Loucy (cell line): ENCODE data around the gene IL20RB.

Source experiments
- H2AFZ ChIP-seq: fragments of 200-600 bp; sonication (generic); 2 replicates; pipeline ENCODE4 v1.6.0; 2016; ENCODE audit warnings: antibody characterized with exemption, mild to moderate bottlenecking, low read length, moderate library complexity
- H3F3A ChIP-seq: fragments of 200-600 bp; 2 replicates; pipeline ENCODE4 v1.6.0; 2016; ENCODE audit warnings: antibody characterized with exemption, low read depth, mild to moderate bottlenecking
- H3K27me3 ChIP-seq: fragments of 200-600 bp; sonication (generic); 2 replicates; pipeline ENCODE4 v1.6.1; 2014; ENCODE audit warnings: low read length, mild to moderate bottlenecking; ENCODE audit not compliant: insufficient read depth, poor library complexity, severe bottlenecking
- H3K36me3 ChIP-seq: fragments of 200-600 bp; sonication (generic); 2 replicates; pipeline ENCODE4 v1.6.1; 2016; ENCODE audit warnings: low read length; ENCODE audit not compliant: insufficient read depth
- H3K4me1 ChIP-seq: fragments of 200-600 bp; sonication (generic); 2 replicates; pipeline ENCODE4 v1.5.1; 2014; ENCODE audit warnings: low read length, mild to moderate bottlenecking; ENCODE audit not compliant: insufficient read depth, poor library complexity, severe bottlenecking
- H3K4me2 ChIP-seq: fragments of 200-600 bp; sonication (generic); 2 replicates; pipeline ENCODE4 v1.6.0; 2014; ENCODE audit warnings: antibody characterized with exemption, low read length, low read depth, mild to moderate bottlenecking; ENCODE audit not compliant: poor library complexity, severe bottlenecking
- H3K4me3 ChIP-seq: fragments of 200-600 bp; sonication (generic); 2 replicates; pipeline ENCODE4 v1.5.1; 2014; ENCODE audit warnings: low read length, mild to moderate bottlenecking, mixed read lengths; ENCODE audit not compliant: poor library complexity, severe bottlenecking
- H3K79me2 ChIP-seq: fragments of 200-600 bp; sonication (generic); 2 replicates; pipeline ENCODE4 v1.6.1; 2014; ENCODE audit warnings: low read length; ENCODE audit not compliant: insufficient read depth
- H3K9ac ChIP-seq: fragments of 200-600 bp; sonication (generic); 2 replicates; pipeline ENCODE4 v1.6.0; 2014; ENCODE audit warnings: mild to moderate bottlenecking, low read depth, low read length, moderate library complexity; ENCODE audit not compliant: poor library complexity, severe bottlenecking
- H3K9me2 ChIP-seq: fragments of 200-600 bp; sonication (generic); replicated peaks from 2 replicates; pipeline ENCODE4 v1.6.1; 2016; ENCODE audit warnings: low read depth, low read length, mixed read lengths
- H3K9me3 ChIP-seq: fragments of 200-600 bp; sonication (generic); 2 replicates; pipeline ENCODE4 v1.6.1; 2014; ENCODE audit warnings: mild to moderate bottlenecking, antibody characterized with exemption, low read length, low read depth; ENCODE audit not compliant: insufficient read depth
- H4K20me1 ChIP-seq: fragments of 200-600 bp; sonication (generic); 2 replicates; pipeline ENCODE4 v1.6.0; 2014; ENCODE audit warnings: antibody characterized with exemption, low read length, mild to moderate bottlenecking; ENCODE audit not compliant: insufficient read depth, poor library complexity, severe bottlenecking
- CTCF ChIP-seq: fragments of 200-600 bp; sonication (generic); conservative IDR thresholded peaks from 2 replicates; pipeline ENCODE4 v1.5.1; 2014; ENCODE audit warnings: mild to moderate bottlenecking, antibody characterized with exemption, low read length
- EZH2phosphoT487 ChIP-seq: fragments of 200-600 bp; IDR thresholded peaks from 2 replicates; pipeline ENCODE4 v1.6.1; 2018; ENCODE audit warnings: antibody characterized with exemption, mild to moderate bottlenecking, moderate library complexity, borderline replicate concordance

IL20RB gene

GRCh38 chr3:137020315-137020714, 62.5 kb downstream of the IL20RB start:
- Histone ChIP-seq H3K9ac (no peak overlapping the region), H4K20me1 (no peaks in the 10 kb centered on the region), H3K4me2 (no peak overlapping the region), H3K27me3 (no peaks in the 10 kb centered on the region), H3K36me3 (no peaks in the 10 kb centered on the region), H3K9me2 (no peaks in the 10 kb centered on the region), H3F3A (0 out of 2 replicates have a peak, but pooled peaks cover 2% of the 10 kb centered on the region), H2AFZ (no peak overlapping the region), H3K9me3 (no peaks in the 10 kb centered on the region), H3K4me1 (no peaks in the 10 kb centered on the region), H3K79me2 (no peaks in the 10 kb centered on the region), H3K4me3 (no peak overlapping the region)
- no peak for TF ChIP-seq EZH2phosphoT487
- no peak for TF ChIP-seq CTCF

- Histone ChIP-seq H3F3A (0 out of 2 replicates have a peak, but pooled peaks cover 2% of the 10 kb centered on the region), H3K9me3 (no peaks in the 10 kb centered on the region), H3K79me2 (no peaks in the 10 kb centered on the region), H2AFZ (no peak overlapping the region), H3K27me3 (no peaks in the 10 kb centered on the region), H3K4me1 (no peaks in the 10 kb centered on the region), H3K4me2 (no peak overlapping the region), H3K9me2 (no peaks in the 10 kb centered on the region), H3K36me3 (no peaks in the 10 kb centered on the region), H3K9ac (no peak overlapping the region), H4K20me1 (no peaks in the 10 kb centered on the region), H3K4me3 (no peak overlapping the region)
- TF ChIP-seq CTCF: no peak
- TF ChIP-seq EZH2phosphoT487: no peak
Observed at GRCh38 chr3:137020888-137021287, 63.1 kb downstream of the IL20RB start.

DNA sequence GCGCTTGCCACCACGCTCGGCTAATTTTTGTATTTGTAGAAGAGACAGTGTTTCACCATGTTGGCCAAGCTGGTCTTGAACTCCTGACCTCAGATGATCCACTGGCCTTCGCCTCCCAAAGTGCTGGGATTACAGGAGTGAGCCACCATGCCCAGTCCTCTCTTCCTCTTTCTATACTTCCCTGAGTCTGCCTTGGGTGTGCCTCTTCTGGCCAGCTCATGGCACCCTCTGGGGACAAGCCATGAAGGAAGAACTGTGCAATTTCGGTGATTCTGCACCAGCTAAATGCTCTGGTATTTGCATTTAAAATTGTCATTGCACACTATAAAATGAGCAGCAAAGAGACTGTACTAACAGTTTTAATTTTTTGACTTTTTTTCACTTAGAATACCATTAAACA, 66.6 kb downstream of the IL20RB start:
- no peak overlapping the region for H3K4me3 ChIP-seq
- H4K20me1 ChIP-seq: no peaks in the 10 kb centered on the region
- H3K9me3 ChIP-seq: no peaks in the 10 kb centered on the region
- H3K9ac ChIP-seq: no peak overlapping the region
- H3F3A ChIP-seq: no peaks in the 10 kb centered on the region
- H3K79me2 ChIP-seq: no peaks in the 10 kb centered on the region
- H2AFZ ChIP-seq: no peak overlapping the region
- no peak overlapping the region for H3K4me2 ChIP-seq
- H3K9me2 ChIP-seq: no peaks in the 10 kb centered on the region
- no peaks in the 10 kb centered on the region for H3K36me3 ChIP-seq
- no peaks in the 10 kb centered on the region for H3K4me1 ChIP-seq
- no peaks in the 10 kb centered on the region for H3K27me3 ChIP-seq
- no peak for TF ChIP-seq EZH2phosphoT487
- TF ChIP-seq CTCF: no peak
